DMS53 (cell line): ENCODE results near the gene GPX4.

Experiments used
- DNase-seq: peaks from one replicate; lab custom pipeline; 2025; lab: John Stamatoyannopoulos, UW

GPX4 gene

GRCh38 chr19:1068009-1069001, 35.5 kb upstream of the GPX4 start:
- DNase-seq, result no peak

- DNase-seq, result peak; percentile 33
Observed at GRCh38 chr19:1069009-1069779, 34.6 kb upstream of the GPX4 start.

GRCh38 chr19:1070576-1070930, 33.2 kb upstream of the GPX4 start:
- peak; percentile 33 for DNase-seq

- peak; percentile 59 for DNase-seq
Observed at GRCh38 chr19:1070931-1071791, 32.6 kb upstream of the GPX4 start.

GRCh38 chr19:1072371-1073015, 31.3 kb upstream of the GPX4 start:
- DNase-seq, result no peak

GRCh38 chr19:1073063-1073955, 30.5 kb upstream of the GPX4 start:
- peak; percentile 55 for DNase-seq

GRCh38 chr19:1073956-1074517, 29.8 kb upstream of the GPX4 start:
- DNase-seq, result no peak

- peak; percentile 93 for DNase-seq
Observed at GRCh38 chr19:1074544-1075283, 29.1 kb upstream of the GPX4 start.

GRCh38 chr19:1076046-1076386, 27.8 kb upstream of the GPX4 start:
- DNase-seq, result no peak

- peak; percentile 73 for DNase-seq
Observed at GRCh38 chr19:1076951-1077350, 26.8 kb upstream of the GPX4 start.

- DNase-seq, result no peak
Observed at GRCh38 chr19:1079566-1080111, 24.2 kb upstream of the GPX4 start.

- no peak for DNase-seq
Observed at GRCh38 chr19:1080360-1081161, 23.2 kb upstream of the GPX4 start.

- DNase-seq, result peak; percentile 84
Observed at GRCh38 chr19:1081301-1082164, 22.3 kb upstream of the GPX4 start.

GRCh38 chr19:1082165-1082927, 21.4 kb upstream of the GPX4 start:
- DNase-seq, result peak; percentile 97

GRCh38 chr19:1082928-1083816, 20.6 kb upstream of the GPX4 start:
- DNase-seq, result peak; percentile 67
